Esophagus muscularis mucosa (tissue), 3 donors: ENCODE results near the gene TSPAN5.

Experiments
- POLR2A ChIP-seq: fragments of 450-650 bp; IDR thresholded peaks from one replicate; pipeline ENCODE4 v1.6.1; 2017; ENCODE audit warnings: antibody characterized with exemption, moderate library complexity, mild to moderate bottlenecking, low read depth
- POLR2AphosphoS5 ChIP-seq, 2 donors: sonication (generic); formaldehyde crosslinking; IDR thresholded peaks; one replicate each; pipeline ENCODE4 v1.6.1; 2017; ENCODE audit warnings: antibody characterized with exemption in 2 of 2
- TF ChIP-seq, protein P1 (sequence below), 3 experiments: fragments of 200-600 bp in 2 of 3; fragments of 450-650 bp in 1 of 3; sonication (generic) in 2 of 3; IDR thresholded peaks; one replicate each; pipeline ENCODE4 v1.5.1; 2017 to 2019; ENCODE audit warnings: antibody characterized with exemption in 3 of 3, mild to moderate bottlenecking in 2 of 3, moderate library complexity in 1 of 3

DNA sequence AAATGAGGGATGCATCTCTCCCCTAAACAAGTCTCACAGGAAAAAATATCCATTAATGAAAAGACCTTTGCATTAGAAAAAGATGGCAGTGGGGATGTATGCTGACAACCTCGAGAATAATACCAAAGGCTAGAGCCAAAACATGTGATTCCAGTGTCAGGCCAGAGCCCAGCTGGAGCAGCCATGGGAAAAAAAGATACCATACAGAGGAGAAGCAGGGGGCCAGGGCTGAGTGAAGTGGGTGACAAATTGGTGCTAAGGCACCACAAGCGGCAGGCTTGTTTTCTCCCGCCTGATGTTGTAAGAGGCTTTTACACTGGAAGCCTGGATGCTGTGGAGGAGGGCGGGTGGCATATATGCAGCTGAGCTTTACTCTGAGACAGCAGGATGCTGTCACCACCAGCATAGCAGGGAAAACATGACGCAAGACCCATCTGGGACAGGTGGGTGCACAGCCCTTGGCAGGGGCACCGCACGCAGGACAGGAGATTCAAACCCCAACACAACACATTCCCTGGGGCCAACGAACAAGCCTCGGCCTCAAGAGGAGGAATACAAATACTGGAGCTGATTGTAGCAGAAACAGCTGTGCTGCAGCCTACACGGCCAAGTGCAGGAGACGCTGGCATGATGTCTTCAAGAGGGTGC, 91.9 kb downstream of the TSPAN5 start:
- TF ChIP-seq, protein P1, sequence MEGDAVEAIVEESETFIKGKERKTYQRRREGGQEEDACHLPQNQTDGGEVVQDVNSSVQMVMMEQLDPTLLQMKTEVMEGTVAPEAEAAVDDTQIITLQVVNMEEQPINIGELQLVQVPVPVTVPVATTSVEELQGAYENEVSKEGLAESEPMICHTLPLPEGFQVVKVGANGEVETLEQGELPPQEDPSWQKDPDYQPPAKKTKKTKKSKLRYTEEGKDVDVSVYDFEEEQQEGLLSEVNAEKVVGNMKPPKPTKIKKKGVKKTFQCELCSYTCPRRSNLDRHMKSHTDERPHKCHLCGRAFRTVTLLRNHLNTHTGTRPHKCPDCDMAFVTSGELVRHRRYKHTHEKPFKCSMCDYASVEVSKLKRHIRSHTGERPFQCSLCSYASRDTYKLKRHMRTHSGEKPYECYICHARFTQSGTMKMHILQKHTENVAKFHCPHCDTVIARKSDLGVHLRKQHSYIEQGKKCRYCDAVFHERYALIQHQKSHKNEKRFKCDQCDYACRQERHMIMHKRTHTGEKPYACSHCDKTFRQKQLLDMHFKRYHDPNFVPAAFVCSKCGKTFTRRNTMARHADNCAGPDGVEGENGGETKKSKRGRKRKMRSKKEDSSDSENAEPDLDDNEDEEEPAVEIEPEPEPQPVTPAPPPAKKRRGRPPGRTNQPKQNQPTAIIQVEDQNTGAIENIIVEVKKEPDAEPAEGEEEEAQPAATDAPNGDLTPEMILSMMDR (IDR thresholded peaks at IDR 0.05): no peak
- TF ChIP-seq POLR2A (no peak), POLR2AphosphoS5 (IDR thresholded peaks at IDR 0.05) (no peak)
